Measurements from ENCODE around the gene ZSCAN9. TPM values are rescaled to one million over a fixed set of nuclear protein-coding genes. Genes with fewer than 3 reads are reported as not detected.

The ZSCAN9 gene
- polyA plus RNA-seq, 4 donors = 27.7 to 38.5 (median 30.7) TPM

GRCh38 chr6:28220257-28221133, 4.6 kb upstream of the ZSCAN9 start:
- DNase-seq (ENCODE audit: low read depth in 4 of 4, low spot score in 3 of 4) = no peak

DNA sequence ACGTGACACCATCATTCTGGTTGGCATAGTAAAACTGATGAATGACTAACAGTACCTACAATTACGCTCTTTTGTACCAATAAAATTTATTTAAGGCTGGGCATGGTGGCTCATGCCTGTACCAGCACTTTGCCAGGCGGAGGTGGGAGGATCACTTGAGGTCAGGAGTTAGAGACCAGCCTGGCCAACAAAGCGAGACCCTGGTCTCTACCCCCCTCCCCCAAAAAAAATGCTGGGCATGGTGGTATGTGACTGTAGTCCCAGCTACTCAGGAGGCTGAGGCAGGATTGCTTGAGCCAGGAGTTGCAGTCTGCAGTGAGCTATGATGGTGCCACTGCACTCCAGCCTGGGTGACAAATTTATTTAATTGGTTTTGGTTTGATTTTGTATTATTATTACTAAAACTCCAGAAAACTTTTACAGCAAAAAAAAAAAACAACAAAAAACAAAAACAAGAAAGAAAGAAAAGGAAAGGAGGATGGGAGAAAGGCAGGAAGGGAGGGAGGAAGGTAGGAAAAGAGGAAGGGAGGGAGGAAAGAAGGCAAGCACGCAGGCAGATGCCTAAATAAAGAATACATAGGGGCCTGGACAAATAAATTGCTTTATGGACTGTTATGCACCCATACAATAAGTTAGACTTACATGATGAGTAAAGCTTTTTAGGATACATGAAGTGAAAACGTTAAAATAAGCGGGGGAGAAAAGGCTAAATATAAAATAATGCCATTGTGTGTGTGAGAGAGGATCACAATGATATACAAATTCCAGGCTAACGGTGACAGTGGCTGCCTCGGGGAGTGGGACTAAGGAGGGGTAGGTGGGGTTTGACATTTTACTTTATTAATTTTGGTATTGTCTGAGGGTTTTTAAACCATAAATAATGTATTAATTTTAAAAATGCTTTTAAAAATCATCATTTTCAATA, 682 bp upstream of the ZSCAN9 start:
- DNase-seq (ENCODE audit: low read depth in 4 of 4, low spot score in 3 of 4) = no peak

DNA sequence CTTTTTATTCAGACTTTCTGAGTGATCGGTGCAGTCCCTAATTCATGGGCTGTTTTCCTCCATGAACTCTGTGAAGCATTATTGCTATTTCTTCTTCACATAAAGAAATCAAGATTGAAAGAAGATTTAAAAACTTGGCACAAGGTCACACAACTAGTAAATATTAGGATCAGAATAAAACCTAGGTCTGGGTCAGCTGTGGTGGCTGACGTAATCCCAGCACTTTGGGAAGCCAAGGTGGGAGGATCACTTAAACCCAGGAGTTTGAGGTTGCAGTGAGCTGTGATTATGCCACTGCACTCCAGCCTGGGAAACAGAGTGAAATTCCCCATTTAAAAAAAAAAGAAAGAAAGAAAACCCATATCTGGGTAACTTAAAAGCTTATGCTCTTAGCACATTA, 1.4 kb downstream of the ZSCAN9 start:
- no peak for DNase-seq (ENCODE audit: low read depth in 4 of 4, low spot score in 3 of 4)

GRCh38 chr6:28232785-28233184, 7.7 kb downstream of the ZSCAN9 start:
- no peak for DNase-seq (ENCODE audit: low read depth in 4 of 4, low spot score in 3 of 4)

DNA sequence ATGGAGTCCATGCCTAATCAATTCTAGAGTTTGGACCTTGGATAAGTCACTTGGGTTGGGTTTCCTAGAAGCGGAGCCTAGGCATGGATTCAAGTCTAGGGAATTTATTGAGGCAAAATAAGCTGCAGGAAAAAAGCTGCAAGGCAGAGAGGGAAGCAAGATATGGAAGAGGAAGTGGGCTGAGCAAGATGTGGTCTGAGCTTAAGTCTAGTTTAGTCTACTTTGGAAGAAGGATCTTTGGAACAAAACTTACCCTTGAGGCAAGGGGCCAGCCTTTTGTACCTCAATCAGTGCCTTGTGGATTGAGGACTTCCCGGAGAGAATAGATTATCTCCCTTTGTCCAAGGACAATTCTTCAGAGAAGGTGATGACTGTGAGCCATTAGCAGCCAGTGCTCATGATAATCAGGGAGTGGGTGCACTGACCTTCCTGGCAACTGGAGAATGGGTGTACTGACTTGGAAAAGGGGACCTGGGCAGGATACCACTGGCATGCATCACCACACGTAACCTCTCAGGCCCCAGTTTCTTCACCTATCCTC, 10.9 kb downstream of the ZSCAN9 start:
- DNase-seq (ENCODE audit: low read depth in 4 of 4, low spot score in 3 of 4) = no peak

- DNase-seq (ENCODE audit: low read depth in 4 of 4, low spot score in 3 of 4) = no peak
Observed at GRCh38 chr6:28239636-28240035, 14.6 kb downstream of the ZSCAN9 start.

DNA sequence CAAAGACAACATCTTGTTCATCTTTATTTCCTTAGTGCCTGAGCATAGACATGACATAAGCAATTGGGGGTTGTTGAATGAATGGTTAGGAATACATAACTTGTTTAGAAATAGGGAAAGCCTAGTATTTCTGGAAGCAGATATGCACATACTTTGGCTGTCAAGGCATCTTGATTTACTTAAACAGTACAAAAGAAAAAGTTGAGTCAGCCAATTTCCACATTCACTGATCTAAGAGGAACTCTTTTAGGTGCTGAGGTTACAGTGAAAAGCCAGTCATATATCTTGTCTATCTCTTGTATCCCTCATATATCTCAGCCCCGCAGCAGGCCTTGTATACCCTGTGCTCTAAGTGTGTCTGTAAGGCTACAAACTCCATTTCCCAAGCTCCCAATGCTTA, 15.4 kb downstream of the ZSCAN9 start:
- no peak for DNase-seq (ENCODE audit: low read depth in 4 of 4, low spot score in 3 of 4)

- no peak for DNase-seq (ENCODE audit: low read depth in 4 of 4, low spot score in 3 of 4)
Observed at GRCh38 chr6:28243946-28244345, 18.9 kb downstream of the ZSCAN9 start.

- DNase-seq (ENCODE audit: low read depth in 4 of 4, low spot score in 3 of 4) = no peak
Observed at GRCh38 chr6:28245206-28245941, 20.3 kb downstream of the ZSCAN9 start.

- DNase-seq (ENCODE audit: low read depth in 4 of 4, low spot score in 3 of 4) = no peak
Observed at GRCh38 chr6:28248916-28249315, 23.8 kb downstream of the ZSCAN9 start.

DNA sequence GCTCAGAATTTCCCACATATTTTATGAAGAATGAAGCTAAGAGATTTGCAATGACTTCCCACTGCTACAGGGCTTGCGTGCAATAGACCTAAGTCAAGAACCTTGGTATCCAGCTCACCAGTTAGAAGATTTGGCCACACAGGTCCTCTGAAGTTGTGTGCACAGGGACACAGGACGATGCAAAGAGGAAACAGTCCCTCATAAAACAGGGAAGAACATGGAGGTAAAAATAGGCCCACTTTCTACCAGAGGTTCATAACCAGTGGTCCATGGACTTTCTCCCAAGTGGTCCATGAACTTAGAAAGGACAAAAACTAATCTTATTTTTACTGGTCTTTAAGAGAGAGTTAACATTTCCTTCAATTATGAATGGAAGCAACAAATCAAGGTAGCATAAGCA, 25.7 kb downstream of the ZSCAN9 start:
- DNase-seq (ENCODE audit: low read depth in 4 of 4, low spot score in 3 of 4) = no peak

DNA sequence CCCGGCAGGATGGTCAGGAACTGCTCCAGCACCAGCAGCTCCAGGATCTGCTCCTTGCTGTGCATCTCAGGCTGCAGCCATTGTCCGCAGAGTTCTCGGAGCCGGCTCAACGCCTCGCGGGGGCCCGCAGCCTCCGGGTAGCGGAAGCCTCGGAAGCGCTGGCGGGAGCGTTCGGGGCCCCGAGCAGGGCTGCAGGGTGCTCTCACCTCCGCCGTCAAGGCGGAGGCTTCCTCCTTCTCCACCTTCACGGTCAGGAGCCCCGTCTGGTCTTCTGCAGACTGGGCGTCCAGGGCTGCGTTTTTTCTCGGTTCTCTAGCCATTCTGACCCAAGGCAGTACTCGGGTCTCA, 26.6 kb downstream of the ZSCAN9 start:
- no peak for DNase-seq (ENCODE audit: low read depth in 4 of 4, low spot score in 3 of 4)

GRCh38 chr6:28252009-28252975, 27.2 kb downstream of the ZSCAN9 start, which contains the start of gene ZKSCAN4:
ZKSCAN4 (minus strand) TSS chr6:28252269; CDS start chr6:28251980, 289 bp downstream.
- DNase-seq (ENCODE audit: low read depth in 4 of 4, low spot score in 3 of 4) = peak; percentile 81 to 91 (median 86)

GRCh38 chr6:28254121-28254519, 29.0 kb downstream of the ZSCAN9 start:
- no peak for DNase-seq (ENCODE audit: low read depth in 4 of 4, low spot score in 3 of 4)

DNA sequence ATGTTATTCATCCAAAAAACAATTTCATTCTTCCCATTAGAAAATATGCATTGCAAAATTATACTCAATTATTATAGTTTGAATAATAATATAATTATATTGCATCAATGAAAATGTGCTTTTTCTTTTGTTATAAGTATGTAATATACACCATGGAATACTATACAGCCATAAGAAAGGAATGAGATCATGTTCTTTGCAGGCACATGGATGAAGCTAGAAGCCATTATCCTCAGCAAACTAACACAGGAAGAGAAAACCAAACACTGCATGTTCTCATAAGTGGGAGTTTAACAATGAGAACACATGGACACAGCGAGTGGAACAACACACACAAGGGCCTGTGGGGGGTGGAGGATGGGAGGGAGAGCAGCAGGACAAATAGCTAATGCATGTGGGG, 32.0 kb downstream of the ZSCAN9 start:
- no peak for DNase-seq (ENCODE audit: low read depth in 4 of 4, low spot score in 3 of 4)

- DNase-seq (ENCODE audit: low read depth in 4 of 4, low spot score in 3 of 4) = peak in 1 of 4 donors; percentile 45
Observed at GRCh38 chr6:28258877-28259777, 34.1 kb downstream of the ZSCAN9 start, which contains the start of gene NKAPL. NKAPL (plus strand) TSS chr6:28259297; CDS start chr6:28259372, 75 bp downstream.

DNA sequence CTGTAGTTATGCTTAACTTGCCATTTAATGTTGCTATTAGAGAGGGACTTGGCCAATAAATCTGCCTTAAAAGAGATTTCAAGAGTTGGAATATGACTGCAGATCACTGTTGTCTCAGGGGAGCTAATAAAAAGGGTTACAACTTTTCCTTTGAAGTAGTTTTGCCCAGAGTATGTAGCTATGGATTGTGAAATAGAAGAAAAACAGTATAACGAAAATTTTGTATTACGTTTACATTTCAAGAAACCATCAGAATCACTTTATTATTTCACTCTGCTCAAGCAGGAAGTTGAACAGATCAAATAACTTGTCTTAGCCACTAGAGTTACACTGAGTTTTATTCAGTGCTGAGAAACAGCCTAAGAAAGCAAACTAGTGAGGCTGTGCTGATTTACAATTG, 38.8 kb downstream of the ZSCAN9 start:
- no peak for DNase-seq (ENCODE audit: low read depth in 4 of 4, low spot score in 3 of 4)

DNA sequence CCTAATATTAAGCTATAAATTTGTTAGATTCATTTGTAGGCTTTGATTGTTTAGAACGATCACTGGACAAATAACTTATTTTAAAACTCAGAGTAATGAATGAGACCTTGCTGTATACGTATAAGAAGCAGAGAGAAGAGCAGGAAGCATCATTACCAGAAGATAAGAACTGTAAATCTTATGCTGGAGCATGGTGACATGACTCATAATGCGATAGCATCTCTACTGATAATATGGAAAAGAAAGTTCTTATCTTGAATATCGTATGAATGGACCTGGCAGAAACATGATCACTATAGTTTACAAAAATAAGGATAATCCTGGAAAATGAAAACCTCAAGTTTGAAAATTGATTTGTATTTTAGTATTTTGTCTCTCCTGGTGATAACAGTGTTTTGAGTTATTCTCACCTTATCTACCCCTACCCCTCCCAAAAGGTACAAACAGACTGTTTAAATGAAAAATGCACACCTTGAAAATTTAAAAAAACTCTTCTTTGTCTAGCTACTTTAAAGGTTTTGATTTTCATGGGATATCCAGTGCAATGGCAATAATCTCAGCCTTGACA, 39.8 kb downstream of the ZSCAN9 start:
- DNase-seq (ENCODE audit: low read depth in 4 of 4, low spot score in 3 of 4) = no peak

Data from left renal pelvis (tissue), 4 donors.